GM10266 (cell line): Measurements from ENCODE around the gene SDCCAG8.

Experiments
- DNase-seq: peaks from one replicate; pipeline ENCODE4 v3.0.0; 2012; ENCODE audit errors: extremely low spot score
- TF ChIP-seq, protein P1 (sequence below): IDR thresholded peaks from 2 replicates; pipeline ENCODE4 v1.5.1; 2012; ENCODE audit warnings: mild to moderate bottlenecking, low read depth; ENCODE audit not compliant: control insufficient read depth, insufficient read depth; ENCODE audit errors: missing control alignments

SDCCAG8 gene

DNA sequence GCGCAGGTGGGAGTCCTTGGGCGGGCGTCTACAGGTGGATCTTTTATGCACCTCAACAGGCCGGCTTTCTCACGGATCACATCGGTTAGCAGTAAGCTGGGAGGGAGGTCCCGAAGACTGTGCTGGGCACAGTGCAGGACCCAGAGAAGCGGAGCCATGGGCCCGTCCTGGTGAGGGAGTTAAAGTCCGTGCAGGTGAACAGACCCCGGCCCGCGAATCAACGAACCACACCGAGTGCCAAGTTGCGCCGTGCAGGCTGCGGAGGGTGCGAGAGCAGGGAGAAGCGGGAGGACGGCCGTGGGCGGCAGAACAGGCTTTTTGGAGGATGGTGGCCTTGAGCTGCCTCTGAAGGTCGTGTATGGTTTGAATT, 233.3 kb downstream of the SDCCAG8 start:
- no peak for DNase-seq
- TF ChIP-seq, protein P1, sequence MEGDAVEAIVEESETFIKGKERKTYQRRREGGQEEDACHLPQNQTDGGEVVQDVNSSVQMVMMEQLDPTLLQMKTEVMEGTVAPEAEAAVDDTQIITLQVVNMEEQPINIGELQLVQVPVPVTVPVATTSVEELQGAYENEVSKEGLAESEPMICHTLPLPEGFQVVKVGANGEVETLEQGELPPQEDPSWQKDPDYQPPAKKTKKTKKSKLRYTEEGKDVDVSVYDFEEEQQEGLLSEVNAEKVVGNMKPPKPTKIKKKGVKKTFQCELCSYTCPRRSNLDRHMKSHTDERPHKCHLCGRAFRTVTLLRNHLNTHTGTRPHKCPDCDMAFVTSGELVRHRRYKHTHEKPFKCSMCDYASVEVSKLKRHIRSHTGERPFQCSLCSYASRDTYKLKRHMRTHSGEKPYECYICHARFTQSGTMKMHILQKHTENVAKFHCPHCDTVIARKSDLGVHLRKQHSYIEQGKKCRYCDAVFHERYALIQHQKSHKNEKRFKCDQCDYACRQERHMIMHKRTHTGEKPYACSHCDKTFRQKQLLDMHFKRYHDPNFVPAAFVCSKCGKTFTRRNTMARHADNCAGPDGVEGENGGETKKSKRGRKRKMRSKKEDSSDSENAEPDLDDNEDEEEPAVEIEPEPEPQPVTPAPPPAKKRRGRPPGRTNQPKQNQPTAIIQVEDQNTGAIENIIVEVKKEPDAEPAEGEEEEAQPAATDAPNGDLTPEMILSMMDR: no peak

DNA sequence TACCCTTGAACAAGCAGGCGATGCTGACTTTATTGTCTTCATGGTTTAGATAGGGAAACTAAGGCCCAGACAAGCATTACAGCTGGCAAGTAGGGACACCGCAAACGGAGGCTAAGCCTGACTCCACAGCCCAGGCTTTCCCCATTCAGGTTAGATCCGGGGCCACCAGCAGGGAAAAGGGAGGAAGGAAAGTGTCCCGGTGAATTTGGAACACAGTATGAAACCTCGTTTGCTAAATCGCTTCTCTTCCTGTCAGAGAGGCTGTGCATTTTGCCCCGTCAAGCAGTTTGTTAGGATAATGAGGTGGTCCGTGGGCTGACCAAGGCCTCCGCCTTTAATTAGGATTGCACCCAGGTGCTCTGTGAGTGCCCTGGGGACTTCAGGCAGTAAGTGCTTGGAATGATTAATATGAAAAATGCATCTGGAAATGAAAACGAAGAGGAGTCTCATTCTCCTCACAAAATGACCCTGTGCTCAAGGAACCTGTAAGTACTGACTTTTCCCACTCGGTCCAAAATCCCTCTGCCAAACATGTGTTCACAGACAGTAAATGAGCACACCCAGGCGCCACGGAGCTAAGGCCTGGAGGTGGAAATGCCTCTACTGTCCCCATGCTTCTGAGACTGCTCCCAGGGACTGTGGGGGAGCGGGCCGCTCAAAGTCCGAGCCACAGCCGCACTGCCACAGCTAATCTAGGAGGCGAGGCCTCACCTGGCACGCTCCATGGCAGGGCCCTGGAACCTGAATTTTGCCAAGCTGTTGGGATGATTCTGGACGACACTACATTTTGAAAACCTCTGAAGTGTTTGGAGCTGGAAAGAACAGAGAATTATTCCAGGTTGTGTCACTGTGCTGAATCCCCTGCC, 234.1 kb downstream of the SDCCAG8 start:
- TF ChIP-seq, protein P1: no peak
- no peak for DNase-seq

DNA sequence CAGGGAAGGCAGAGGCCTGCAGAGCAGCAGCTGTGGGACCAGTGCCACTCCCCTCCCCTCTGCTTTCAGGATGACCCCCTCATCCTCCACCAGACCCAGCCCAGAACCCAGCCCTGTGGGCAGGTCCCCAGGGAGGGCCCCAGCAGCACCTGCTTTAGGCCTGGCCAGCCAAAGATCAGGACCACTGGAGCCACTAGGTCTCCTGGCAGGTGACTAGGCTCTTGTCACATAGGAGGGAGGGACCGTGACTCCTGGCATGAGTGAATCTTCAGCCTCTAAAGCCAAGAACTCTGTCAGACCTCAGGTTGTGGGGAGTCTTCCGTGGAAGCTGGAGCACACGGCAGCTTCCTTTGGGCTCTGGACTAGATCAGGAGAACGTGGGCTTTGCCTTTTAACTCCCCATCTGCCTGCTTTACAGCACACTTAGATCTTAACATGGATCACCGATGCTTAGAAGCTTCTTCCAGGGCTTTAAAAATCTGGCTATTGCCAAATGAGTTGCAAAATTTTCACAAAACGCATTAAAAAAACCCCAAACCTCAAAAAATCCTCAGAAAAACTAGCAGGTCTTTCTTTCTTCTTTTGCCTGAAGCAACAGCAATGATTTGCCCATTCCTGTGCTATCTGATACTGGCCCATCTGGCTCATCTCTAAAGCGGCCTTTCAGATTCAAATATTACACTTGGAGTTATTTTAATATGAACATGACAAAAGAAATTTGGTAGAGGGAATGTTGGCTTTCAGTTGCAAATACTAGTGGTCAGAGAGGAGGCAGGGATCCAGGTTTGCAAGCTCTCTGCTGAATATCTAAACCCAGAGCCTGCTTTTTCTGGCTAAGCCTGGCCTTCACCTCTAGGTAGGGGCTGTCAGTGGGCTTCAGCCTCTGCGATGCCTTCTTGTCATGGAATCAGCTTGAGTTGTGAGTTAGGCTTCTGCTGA, 235.2 kb downstream of the SDCCAG8 start:
- DNase-seq: no peak
- TF ChIP-seq, protein P1: no peak

DNA sequence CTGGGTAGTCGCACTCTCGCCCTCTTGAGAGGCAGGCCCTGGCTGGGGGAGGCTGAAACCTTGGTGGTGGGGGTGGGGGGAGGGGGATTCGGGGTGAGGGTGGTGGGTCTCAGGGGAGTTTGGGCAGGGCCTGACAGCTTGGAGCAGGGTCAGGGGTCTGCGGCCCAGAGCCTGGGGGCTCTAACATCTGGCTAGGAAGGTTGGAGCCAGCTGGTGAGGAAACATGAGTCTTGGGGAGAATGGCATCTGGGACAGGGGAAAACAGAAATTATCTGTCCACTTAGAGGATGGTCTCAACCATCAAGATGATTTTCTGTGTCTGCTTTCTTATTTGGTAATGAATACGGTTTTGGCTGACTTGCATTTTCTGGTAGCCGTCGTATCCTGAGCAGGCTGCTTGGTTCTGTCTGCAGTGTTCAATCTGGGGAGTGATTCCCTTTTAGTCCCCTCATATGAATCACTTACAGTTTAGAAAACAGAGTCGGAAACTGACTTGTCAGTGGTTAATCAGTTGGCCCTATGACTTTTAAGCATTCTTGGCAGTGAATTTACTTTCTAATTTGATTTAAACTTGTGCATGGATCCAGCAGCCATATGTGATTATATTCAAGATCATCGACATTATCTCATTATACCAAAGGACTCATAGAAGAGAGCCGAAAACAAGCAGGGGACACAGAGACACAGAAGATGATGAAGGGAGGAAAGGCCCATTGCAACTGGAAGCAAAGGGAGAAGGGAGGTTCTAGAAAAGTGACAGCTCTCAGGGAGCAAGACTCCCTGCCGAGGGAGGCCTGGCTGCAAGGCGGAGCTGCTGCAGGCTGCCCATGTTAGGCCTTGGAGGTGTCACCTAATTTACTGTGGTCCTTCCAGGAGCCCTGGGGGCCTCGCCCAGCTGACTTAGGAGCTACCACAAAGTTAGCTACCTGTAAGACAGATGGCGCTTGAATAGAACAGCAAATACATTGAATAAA, 237.6 kb downstream of the SDCCAG8 start:
- TF ChIP-seq, protein P1: no peak
- no peak for DNase-seq

GRCh38 chr1:243494741-243495431, 239.0 kb downstream of the SDCCAG8 start:
- DNase-seq: no peak

More at GRCh38 chr1:243494741-243495431, 239.0 kb downstream of the SDCCAG8 start:
- TF ChIP-seq, protein P1: no peak
